Activated CD8-positive, alpha-beta memory T cell treated with anti-CD3 and anti-CD28 coated beads for 24 hours (primary cell): ENCODE results near the gene GIMAP5.

ENCODE experiments used
- DNase-seq: peaks from one replicate; pipeline ENCODE4 v3.0.0-alpha.2; 2020

GIMAP5 gene

GRCh38 chr7:150737265-150738055 lies at the start of gene GIMAP5:
TSS of gene GIMAP5 (plus strand) at chr7:150737418. CDS start at chr7:150740885, 3,467 bp downstream.
- DNase-seq, result peak; percentile 86

- no peak for DNase-seq
Measured at GRCh38 chr7:150688630-150689029, 48.6 kb upstream of the GIMAP5 start.

- DNase-seq, result no peak
Measured at GRCh38 chr7:150695654-150696053, 41.6 kb upstream of the GIMAP5 start.

GRCh38 chr7:150703209-150703608 lies 34.0 kb upstream of the GIMAP5 start:
- no peak for DNase-seq

GRCh38 chr7:150715293-150715692 lies 21.9 kb upstream of the GIMAP5 start:
- DNase-seq, result peak; percentile 66

GRCh38 chr7:150715738-150716137 lies 21.5 kb upstream of the GIMAP5 start:
- no peak for DNase-seq

- peak; percentile 81 for DNase-seq
Measured at GRCh38 chr7:150716368-150716767, 20.9 kb upstream of the GIMAP5 start, which contains the start of gene GIMAP1. TSS of gene GIMAP1 (plus strand) at chr7:150716613. CDS start at chr7:150719048, 2,435 bp downstream.

GRCh38 chr7:150716939-150717338 lies 20.3 kb upstream of the GIMAP5 start:
- DNase-seq, result no peak

- peak; percentile 62 for DNase-seq
Measured at GRCh38 chr7:150717814-150718420, 19.3 kb upstream of the GIMAP5 start.

- no peak for DNase-seq
Measured at GRCh38 chr7:150719436-150719835, 17.8 kb upstream of the GIMAP5 start.

GRCh38 chr7:150719960-150720891 lies 17.0 kb upstream of the GIMAP5 start:
- DNase-seq, result no peak

- no peak for DNase-seq
Measured at GRCh38 chr7:150721970-150722373, 15.2 kb upstream of the GIMAP5 start.

GRCh38 chr7:150722431-150722931 lies 14.7 kb upstream of the GIMAP5 start:
- no peak for DNase-seq

GRCh38 chr7:150723467-150723866 lies 13.8 kb upstream of the GIMAP5 start:
- no peak for DNase-seq

- no peak for DNase-seq
Measured at GRCh38 chr7:150727381-150727780, 9.8 kb upstream of the GIMAP5 start.

- no peak for DNase-seq
Measured at GRCh38 chr7:150728011-150728410, 9.2 kb upstream of the GIMAP5 start.

- DNase-seq, result no peak
Measured at GRCh38 chr7:150728609-150729008, 8.6 kb upstream of the GIMAP5 start.

- peak; percentile 67 for DNase-seq
Measured at GRCh38 chr7:150731916-150732315, 5.3 kb upstream of the GIMAP5 start.

GRCh38 chr7:150732786-150733481 lies 4.3 kb upstream of the GIMAP5 start:
- DNase-seq, result peak; percentile 65

- DNase-seq, result no peak
Measured at GRCh38 chr7:150733482-150734095, 3.6 kb upstream of the GIMAP5 start.

- DNase-seq, result no peak
Measured at GRCh38 chr7:150734254-150734653, 3.0 kb upstream of the GIMAP5 start.
